Hepatocyte (in vitro differentiated cells): ENCODE results near the gene INSR. TPM values are rescaled to one million over a fixed set of nuclear protein-coding genes. Genes with fewer than 3 reads are reported as not detected.

ENCODE experiments used
- DNase-seq: peaks from one replicate; pipeline ENCODE4 v3.0.0-alpha.2; 2016; ENCODE audit warnings: low spot score
- H2AFZ ChIP-seq: fragments of 200-600 bp; sonication (generic); 2 replicates; pipeline ENCODE4 v1.6.0; 2016; ENCODE audit warnings: antibody characterized with exemption, mild to moderate bottlenecking
- H3K27ac ChIP-seq: fragments of 200-600 bp; sonication (generic); 2 replicates; pipeline ENCODE4 v1.5.1; 2016; ENCODE audit warnings: mild to moderate bottlenecking
- H3K27me3 ChIP-seq: fragments of 200-600 bp; sonication (generic); 2 replicates; pipeline ENCODE4 v1.6.1; 2016
- H3K36me3 ChIP-seq: fragments of 200-600 bp; sonication (generic); replicated peaks from 2 replicates; pipeline ENCODE4 v1.5.1; 2016; ENCODE audit warnings: low read depth; ENCODE audit not compliant: insufficient read depth
- H3K4me1 ChIP-seq: fragments of 200-600 bp; sonication (generic); 2 replicates; pipeline ENCODE4 v1.5.1; 2016; ENCODE audit warnings: mild to moderate bottlenecking, moderate library complexity; ENCODE audit not compliant: insufficient read depth
- H3K4me2 ChIP-seq: fragments of 200-600 bp; sonication (generic); 2 replicates; pipeline ENCODE4 v1.6.0; 2016
- H3K4me3 ChIP-seq: fragments of 200-600 bp; sonication (generic); 2 replicates; pipeline ENCODE4 v1.5.1; 2016; ENCODE audit warnings: mild to moderate bottlenecking
- H3K79me2 ChIP-seq: fragments of 200-600 bp; sonication (generic); 2 replicates; pipeline ENCODE4 v1.6.0; 2017; ENCODE audit warnings: mild to moderate bottlenecking
- H3K9me2 ChIP-seq: fragments of 200-600 bp; sonication (generic); replicated peaks from 2 replicates; pipeline ENCODE4 v1.6.0; 2017; ENCODE audit warnings: mild to moderate bottlenecking; ENCODE audit not compliant: insufficient read depth
- H3K9me3 ChIP-seq: fragments of 200-600 bp; sonication (generic); 2 replicates; pipeline ENCODE4 v1.5.1; 2016; ENCODE audit warnings: low read depth, mild to moderate bottlenecking
- H4K20me1 ChIP-seq: fragments of 200-600 bp; sonication (generic); 2 replicates; pipeline ENCODE4 v1.6.0; 2016; ENCODE audit warnings: mild to moderate bottlenecking; ENCODE audit not compliant: insufficient read depth, poor library complexity, severe bottlenecking
- EZH2 ChIP-seq: fragments of 200-600 bp; sonication (generic); IDR thresholded peaks from 2 replicates; pipeline ENCODE4 v1.6.1; 2016; ENCODE audit warnings: antibody characterized with exemption, mild to moderate bottlenecking, borderline replicate concordance
- EZH2phosphoT487 ChIP-seq: fragments of 200-600 bp; sonication (generic); IDR thresholded peaks from one replicate; pipeline ENCODE4 v1.6.1; 2018; ENCODE audit warnings: antibody characterized with exemption, mild to moderate bottlenecking, low read depth, moderate library complexity; ENCODE audit not compliant: unreplicated experiment, severe bottlenecking
- WGBS: methylation state at CpG from one replicate; pipeline ENCODE4 v1.1.6; 2016; ENCODE audit warnings: low lambda C conversion rate; ENCODE audit errors: missing lambda C conversion rate; 5-methylcytosine and 5-hydroxymethylcytosine counted together
- polyA plus RNA-seq: library from polyadenylated mRNA; unstranded; fragments of >200 nt; fragmentation: Nextera tagmentation; extraction: Ambion mirVana; gene quantifications from 2 replicates; pipeline ENCODE4 v1.2.1, GENCODE V29; 2016
- total RNA-seq: library from RNA; depleted of rRNA; stranded (reverse); fragments of >200 nt; gene quantifications from 2 replicates; pipeline ENCODE4 v1.2.3, GENCODE V29; 2014
- TF ChIP-seq, protein P1 (sequence below): fragments of 200-600 bp; sonication (generic); IDR thresholded peaks from 2 replicates; pipeline ENCODE4 v1.5.1; 2016; ENCODE audit warnings: antibody characterized with exemption, mild to moderate bottlenecking; ENCODE audit not compliant: poor library complexity

The INSR gene
- total and polyA plus RNA-seq, 2 experiments from 2014 or later, result 17.0 to 59.0 TPM

GRCh38 chr19:7203332-7203731 lies 90.9 kb downstream of the INSR start:
- H3K9me3 ChIP-seq, result no peaks in the 10 kb centered on the region
- DNase-seq, result no peak
- no peak overlapping the region for H2AFZ ChIP-seq
- no peak overlapping the region for H3K4me3 ChIP-seq
- H3K27ac ChIP-seq, result peak overlapping the region; percentile 31
- no peaks in the 10 kb centered on the region for H3K9me2 ChIP-seq
- peaks cover 69% of the 10 kb centered on the region for H3K79me2 ChIP-seq
- no peaks in the 10 kb centered on the region for H4K20me1 ChIP-seq
- peak overlapping the region; percentile 53 for H3K4me2 ChIP-seq
- no peaks in the 10 kb centered on the region for H3K27me3 ChIP-seq
- WGBS, result 81% methylated on average over 12 of the region's 12 CpGs
- TF ChIP-seq EZH2phosphoT487 (no peak), EZH2 (no peak)
- TF ChIP-seq, protein P1, sequence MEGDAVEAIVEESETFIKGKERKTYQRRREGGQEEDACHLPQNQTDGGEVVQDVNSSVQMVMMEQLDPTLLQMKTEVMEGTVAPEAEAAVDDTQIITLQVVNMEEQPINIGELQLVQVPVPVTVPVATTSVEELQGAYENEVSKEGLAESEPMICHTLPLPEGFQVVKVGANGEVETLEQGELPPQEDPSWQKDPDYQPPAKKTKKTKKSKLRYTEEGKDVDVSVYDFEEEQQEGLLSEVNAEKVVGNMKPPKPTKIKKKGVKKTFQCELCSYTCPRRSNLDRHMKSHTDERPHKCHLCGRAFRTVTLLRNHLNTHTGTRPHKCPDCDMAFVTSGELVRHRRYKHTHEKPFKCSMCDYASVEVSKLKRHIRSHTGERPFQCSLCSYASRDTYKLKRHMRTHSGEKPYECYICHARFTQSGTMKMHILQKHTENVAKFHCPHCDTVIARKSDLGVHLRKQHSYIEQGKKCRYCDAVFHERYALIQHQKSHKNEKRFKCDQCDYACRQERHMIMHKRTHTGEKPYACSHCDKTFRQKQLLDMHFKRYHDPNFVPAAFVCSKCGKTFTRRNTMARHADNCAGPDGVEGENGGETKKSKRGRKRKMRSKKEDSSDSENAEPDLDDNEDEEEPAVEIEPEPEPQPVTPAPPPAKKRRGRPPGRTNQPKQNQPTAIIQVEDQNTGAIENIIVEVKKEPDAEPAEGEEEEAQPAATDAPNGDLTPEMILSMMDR, result no peak
- no peaks in the 10 kb centered on the region for H3K36me3 ChIP-seq
- peaks cover 30% of the 10 kb centered on the region for H3K4me1 ChIP-seq

GRCh38 chr19:7202888-7203287 lies 91.3 kb downstream of the INSR start:
- Histone ChIP-seq H4K20me1 (no peaks in the 10 kb centered on the region), H3K36me3 (no peaks in the 10 kb centered on the region), H3K4me2 (peak overlapping the region; percentile 53), H3K27ac (peak overlapping the region; percentile 31), H3K9me2 (no peaks in the 10 kb centered on the region), H3K79me2 (peaks cover 64% of the 10 kb centered on the region), H2AFZ (no peak overlapping the region), H3K4me1 (peaks cover 30% of the 10 kb centered on the region), H3K9me3 (no peaks in the 10 kb centered on the region), H3K27me3 (no peaks in the 10 kb centered on the region), H3K4me3 (no peak overlapping the region)
- WGBS, result 79% methylated on average over 2 of the region's 2 CpGs
- TF ChIP-seq EZH2phosphoT487, result no peak
- no peak for TF ChIP-seq EZH2
- TF ChIP-seq, protein P1, result no peak
- DNase-seq, result no peak

- Histone ChIP-seq H3K27ac (peak overlapping the region; percentile 89), H3K27me3 (no peaks in the 10 kb centered on the region), H3K9me2 (no peaks in the 10 kb centered on the region), H3K79me2 (peaks cover 50% of the 10 kb centered on the region), H3K9me3 (no peaks in the 10 kb centered on the region), H3K4me1 (peaks cover 30% of the 10 kb centered on the region), H3K4me2 (peak overlapping the region; percentile 61), H4K20me1 (no peaks in the 10 kb centered on the region), H2AFZ (no peak overlapping the region), H3K4me3 (no peak overlapping the region), H3K36me3 (no peaks in the 10 kb centered on the region)
- 75% methylated on average over 4 of the region's 4 CpGs for WGBS
- TF ChIP-seq EZH2phosphoT487, result no peak
- TF ChIP-seq, protein P1, result no peak
- no peak for TF ChIP-seq EZH2
- no peak for DNase-seq
Measured at GRCh38 chr19:7200736-7201135, 93.5 kb downstream of the INSR start.
